Measurements from ENCODE around the gene SORCS1.

DNA sequence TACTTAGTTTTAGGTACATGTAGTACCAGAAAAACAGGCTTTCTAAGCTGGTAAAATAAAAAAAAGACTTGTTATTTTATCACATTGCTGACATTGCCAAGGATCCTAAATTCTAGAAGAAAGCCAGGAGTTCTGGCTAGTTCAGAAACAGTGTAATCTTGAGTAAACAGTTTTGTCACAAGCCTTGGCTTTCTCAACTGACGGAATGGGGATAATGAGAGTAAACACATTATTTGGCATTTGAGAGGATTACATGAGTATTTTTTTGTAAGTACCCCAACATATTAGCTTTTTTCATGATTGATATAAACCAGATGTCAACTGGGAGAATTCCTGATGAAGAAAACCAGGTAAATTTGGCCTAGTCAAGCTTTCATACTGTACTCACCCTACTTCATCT, 269.8 kb downstream of the SORCS1 start:
- no peak for TF ChIP-seq CTCF (IDR thresholded peaks at IDR 0.05)
- no peak for TF ChIP-seq POLR2A (IDR thresholded peaks at IDR 0.05)

Measured in thyroid gland (tissue), 4 donors.